ENCODE measurements around the gene PUS10.

Gene PUS10

DNA sequence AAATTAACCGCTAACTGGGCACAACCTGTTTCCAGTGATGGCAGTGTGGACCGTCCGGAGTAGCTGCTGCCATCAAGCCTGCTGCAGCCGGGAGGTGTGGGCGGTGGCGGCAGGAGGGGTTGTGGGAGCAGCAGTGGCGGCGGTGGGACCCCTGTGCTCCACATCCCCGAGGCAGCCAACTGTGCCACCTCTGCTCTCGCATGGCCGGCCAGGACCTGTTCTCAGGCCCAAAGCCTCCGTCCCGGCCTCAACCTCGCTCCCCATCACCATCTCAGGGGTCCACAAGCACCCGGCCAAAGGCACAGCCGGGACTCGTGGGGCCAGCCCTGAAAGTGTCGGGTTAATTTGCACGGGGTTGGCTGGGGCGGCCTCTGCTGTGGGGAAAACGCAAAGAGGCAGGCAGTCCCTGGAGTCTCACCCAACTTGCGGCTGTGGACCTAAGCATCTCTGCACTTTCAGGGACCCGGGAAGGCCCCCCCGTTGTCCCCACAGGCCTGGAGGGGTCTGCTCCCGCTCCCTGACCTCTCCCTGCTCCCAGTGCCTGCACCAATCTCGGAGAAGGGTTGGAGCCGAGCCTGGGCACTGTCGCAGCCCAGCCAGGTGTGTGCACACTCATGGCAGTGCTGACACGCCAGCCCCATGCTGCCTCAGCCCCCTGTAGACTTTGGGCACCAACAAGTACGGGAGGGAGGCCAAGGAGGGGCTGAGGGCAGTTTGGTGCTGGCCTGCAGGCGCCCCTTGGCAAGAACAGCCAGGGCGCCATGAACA, 45.0 kb downstream of the PUS10 start:
- Mint-ChIP-seq H3K4me3 (no peak overlapping the region), H3K27ac (no peak overlapping the region)

DNA sequence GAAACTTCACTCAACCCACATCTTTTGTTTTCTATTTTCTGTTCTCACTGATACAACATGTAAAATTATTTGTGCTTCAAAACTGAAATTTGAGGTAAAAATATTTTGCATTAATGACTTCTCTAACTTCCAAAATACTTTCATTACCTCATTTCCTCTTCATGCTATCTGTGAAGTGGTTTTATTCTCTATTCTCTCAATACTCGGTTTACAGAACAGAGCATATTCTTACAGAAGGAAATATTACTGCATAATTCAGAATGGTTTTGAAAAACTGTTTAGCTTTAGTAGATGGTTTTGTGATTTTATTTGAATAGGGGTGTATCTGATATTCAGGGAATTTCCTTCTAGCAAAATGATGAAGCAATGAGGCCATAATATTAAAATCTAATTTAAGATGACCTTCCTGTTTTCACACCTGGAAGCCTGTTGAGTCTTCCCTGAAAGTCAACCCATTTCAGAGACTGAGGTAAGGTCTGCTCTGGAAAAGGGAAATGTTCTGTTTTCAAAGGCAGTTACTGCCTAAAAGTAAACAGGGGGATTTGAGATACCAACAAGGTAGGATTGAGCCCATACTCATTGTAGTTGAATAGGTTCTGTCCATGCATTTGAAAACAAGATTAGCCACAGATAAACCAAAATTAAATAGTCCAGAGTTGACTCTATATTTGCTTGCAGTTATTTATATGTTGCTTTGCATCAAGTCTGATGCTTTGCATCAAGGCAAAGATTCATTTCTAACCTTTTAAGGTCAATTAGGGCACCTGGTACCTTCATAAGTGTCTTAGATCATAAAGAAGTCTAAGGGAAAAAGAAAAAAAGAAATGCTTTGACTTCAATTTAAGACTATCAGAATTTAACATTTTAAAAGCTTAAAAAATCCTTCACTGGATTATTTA, 51.3 kb downstream of the PUS10 start:
- Mint-ChIP-seq H3K9me3 (peaks cover 3% of the 10 kb centered on the region), H3K27ac (peak overlapping the region; percentile 22)

More for the DNA sequence above, 45.0 kb downstream of the PUS10 start:
- peaks cover 51% of the 10 kb centered on the region for H3K4me1 Mint-ChIP-seq (ENCODE audit: low read depth)
- no peaks in the 10 kb centered on the region for H3K9me3 Mint-ChIP-seq
- no peak for DNase-seq
- no peaks in the 10 kb centered on the region for H3K36me3 Mint-ChIP-seq (ENCODE audit: low read depth)
- no peaks in the 10 kb centered on the region for H3K27me3 Mint-ChIP-seq

DNA sequence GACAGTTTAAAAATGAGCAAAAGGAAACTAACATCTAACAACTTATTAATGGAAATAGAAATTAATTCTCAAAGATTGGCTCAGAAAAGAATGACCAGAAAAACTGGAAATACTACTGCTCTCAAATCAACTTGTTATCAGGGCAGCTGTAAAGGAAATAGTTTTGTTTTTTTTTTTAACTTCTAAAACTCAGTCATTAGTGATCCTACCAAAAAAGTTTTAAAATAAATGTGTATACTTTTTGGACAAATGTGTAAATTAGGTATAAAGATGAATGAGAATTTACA, 52.6 kb downstream of the PUS10 start:
- H3K36me3 Mint-ChIP-seq (ENCODE audit: low read depth), result peaks cover 11% of the 10 kb centered on the region
- no peak overlapping the region for H3K4me3 Mint-ChIP-seq
- peaks cover 46% of the 10 kb centered on the region for H3K4me1 Mint-ChIP-seq (ENCODE audit: low read depth)

More for the DNA sequence above, 51.3 kb downstream of the PUS10 start:
- Mint-ChIP-seq H3K4me1 (ENCODE audit: low read depth) (peaks cover 53% of the 10 kb centered on the region), H3K27me3 (no peaks in the 10 kb centered on the region), H3K4me3 (no peak overlapping the region), H3K36me3 (ENCODE audit: low read depth) (peaks cover 11% of the 10 kb centered on the region)
- DNase-seq, result no peak

DNA sequence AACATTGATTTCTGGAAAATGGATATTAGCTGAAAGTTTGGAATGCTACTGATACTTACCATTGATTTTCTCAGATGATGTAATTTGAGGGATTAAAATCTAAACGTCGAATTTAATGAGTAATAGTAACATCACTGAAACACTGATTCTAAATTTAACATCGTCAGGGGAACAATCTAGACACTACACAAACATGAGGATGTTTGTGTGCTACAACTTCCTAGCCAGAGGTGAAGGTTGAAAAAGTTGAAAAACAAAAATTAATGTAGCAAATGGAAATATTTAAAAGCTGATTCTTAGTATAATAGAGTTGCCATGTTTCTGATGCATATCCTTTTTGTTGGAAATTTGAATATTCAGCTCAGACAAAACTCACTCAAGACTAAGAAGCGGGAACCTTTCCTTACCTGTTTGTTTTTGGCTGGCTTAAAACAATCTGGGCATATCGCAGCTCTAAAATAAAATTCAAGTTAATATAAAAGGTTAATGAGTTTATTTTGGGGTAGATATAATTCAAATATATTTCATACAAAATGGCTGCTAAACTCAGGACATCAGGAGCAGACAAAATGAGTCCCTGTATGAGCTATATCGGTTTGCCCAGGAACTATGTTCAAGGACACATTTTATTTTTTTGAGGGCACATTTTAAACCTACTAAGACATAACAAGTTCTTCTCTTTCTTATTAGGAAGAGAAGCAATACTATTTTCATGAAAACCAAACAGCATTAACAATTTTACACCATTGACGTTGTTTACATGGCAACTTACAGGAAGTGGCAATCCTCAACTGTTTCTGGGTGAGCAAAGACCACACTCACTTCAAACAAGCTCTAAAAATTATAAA, 53.2 kb downstream of the PUS10 start:
- no peak overlapping the region for H3K4me3 Mint-ChIP-seq
- H3K9me3 Mint-ChIP-seq, result peaks cover 3% of the 10 kb centered on the region
- H3K36me3 Mint-ChIP-seq (ENCODE audit: low read depth), result peaks cover 15% of the 10 kb centered on the region
- no peaks in the 10 kb centered on the region for H3K27me3 Mint-ChIP-seq
- peaks cover 46% of the 10 kb centered on the region for H3K4me1 Mint-ChIP-seq (ENCODE audit: low read depth)
- peak overlapping the region; percentile 71 for H3K27ac Mint-ChIP-seq
- DNase-seq, result no peak

More for the DNA sequence above, 52.6 kb downstream of the PUS10 start:
- no peak for DNase-seq
- Mint-ChIP-seq H3K27ac (peak overlapping the region; percentile 71), H3K27me3 (no peaks in the 10 kb centered on the region), H3K9me3 (peaks cover 3% of the 10 kb centered on the region)

DNA sequence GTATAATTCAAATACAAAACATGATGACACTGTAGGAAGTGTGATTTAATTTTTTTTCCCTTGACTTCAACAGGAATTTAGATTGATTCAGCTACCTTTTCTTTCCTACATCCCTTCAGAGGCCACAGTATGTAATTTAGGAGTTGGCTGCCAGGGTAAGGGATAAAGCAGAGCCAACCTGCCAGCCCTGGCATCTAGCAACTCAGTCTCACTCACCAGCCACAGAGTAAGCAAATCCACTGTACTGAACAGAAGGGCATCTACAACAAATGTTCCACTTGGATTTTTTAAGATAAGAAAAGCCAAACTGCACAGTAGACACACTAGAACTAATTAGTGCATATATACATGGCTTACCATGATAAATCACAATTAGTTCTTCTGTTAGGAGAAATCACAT, 54.9 kb downstream of the PUS10 start:
- H3K27me3 Mint-ChIP-seq, result no peaks in the 10 kb centered on the region
- peaks cover 3% of the 10 kb centered on the region for H3K9me3 Mint-ChIP-seq
- H3K4me3 Mint-ChIP-seq, result no peak overlapping the region
- H3K36me3 Mint-ChIP-seq (ENCODE audit: low read depth), result peaks cover 23% of the 10 kb centered on the region
- no peak overlapping the region for H3K27ac Mint-ChIP-seq
- H3K4me1 Mint-ChIP-seq (ENCODE audit: low read depth), result peaks cover 40% of the 10 kb centered on the region
- DNase-seq, result no peak

DNA sequence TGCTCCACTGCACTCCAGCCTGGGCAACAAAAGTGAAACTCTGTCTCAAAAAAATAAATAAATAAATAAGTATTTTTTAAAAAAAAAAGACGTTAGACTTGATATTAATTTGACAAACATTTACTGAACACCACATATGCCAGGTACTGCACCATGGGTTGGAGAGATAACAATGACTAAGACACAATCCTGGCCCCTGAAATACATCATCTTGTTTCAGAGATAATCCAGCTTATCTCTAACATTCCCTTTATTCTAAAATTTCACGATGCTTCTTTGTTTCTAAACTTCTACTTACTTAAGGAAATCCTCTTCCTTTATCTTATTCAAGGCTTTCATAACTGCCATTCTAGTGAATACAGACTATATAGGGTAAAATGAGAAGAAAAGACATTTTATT, 55.5 kb downstream of the PUS10 start:
- Mint-ChIP-seq H3K4me3 (no peak overlapping the region), H3K36me3 (ENCODE audit: low read depth) (peaks cover 23% of the 10 kb centered on the region), H3K27ac (no peak overlapping the region)

DNA sequence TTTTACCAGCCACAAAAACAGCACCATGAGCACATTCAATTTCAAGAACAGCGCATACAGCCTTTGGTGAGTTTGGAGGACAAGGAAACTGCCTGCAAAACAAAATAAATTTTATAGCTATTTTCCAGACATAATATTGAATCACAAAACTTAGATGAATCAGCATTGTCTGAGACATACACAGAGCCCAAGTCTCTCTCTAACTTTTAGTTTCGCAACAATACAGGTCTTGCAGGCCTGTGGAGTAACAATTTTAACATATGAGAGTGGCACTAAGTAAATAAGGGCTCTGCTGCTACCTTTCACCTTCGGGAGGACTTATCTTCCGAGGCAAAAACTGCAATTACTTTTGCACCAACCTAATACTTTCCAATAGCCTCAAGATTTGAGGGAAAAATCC, 56.6 kb downstream of the PUS10 start:
- no peak overlapping the region for H3K4me3 Mint-ChIP-seq
- DNase-seq, result no peak
- H3K27ac Mint-ChIP-seq, result no peak overlapping the region
- H3K4me1 Mint-ChIP-seq (ENCODE audit: low read depth), result peaks cover 26% of the 10 kb centered on the region
- H3K27me3 Mint-ChIP-seq, result no peaks in the 10 kb centered on the region
- H3K36me3 Mint-ChIP-seq (ENCODE audit: low read depth), result peaks cover 26% of the 10 kb centered on the region
- peaks cover 3% of the 10 kb centered on the region for H3K9me3 Mint-ChIP-seq

More for the DNA sequence above, 55.5 kb downstream of the PUS10 start:
- Mint-ChIP-seq H3K27me3 (no peaks in the 10 kb centered on the region), H3K4me1 (ENCODE audit: low read depth) (peaks cover 36% of the 10 kb centered on the region), H3K9me3 (peaks cover 3% of the 10 kb centered on the region)
- no peak for DNase-seq

DNA sequence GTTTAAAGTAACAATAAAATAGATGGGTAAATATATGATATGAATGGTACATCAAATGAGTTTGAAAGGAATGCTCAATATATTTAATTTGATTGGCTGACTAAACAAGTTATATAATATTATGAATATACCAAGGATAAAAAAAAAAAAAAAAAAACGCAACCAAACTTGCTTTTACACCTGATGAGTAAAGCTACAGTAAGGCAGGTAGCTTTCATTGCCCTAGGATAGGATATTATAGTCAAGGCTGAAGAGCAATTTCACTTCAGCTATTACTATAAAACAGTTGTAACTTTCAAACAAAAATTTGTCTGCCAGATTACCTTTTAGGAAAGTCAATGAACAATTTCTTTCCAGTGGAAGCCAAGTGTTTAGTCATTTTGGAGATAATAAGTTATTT, 57.3 kb downstream of the PUS10 start:
- H3K4me1 Mint-ChIP-seq (ENCODE audit: low read depth), result peaks cover 19% of the 10 kb centered on the region
- peaks cover 29% of the 10 kb centered on the region for H3K36me3 Mint-ChIP-seq (ENCODE audit: low read depth)
- H3K4me3 Mint-ChIP-seq, result no peak overlapping the region
- no peak for DNase-seq
- peaks cover 3% of the 10 kb centered on the region for H3K9me3 Mint-ChIP-seq
- H3K27ac Mint-ChIP-seq, result no peak overlapping the region
- H3K27me3 Mint-ChIP-seq, result no peaks in the 10 kb centered on the region

DNA sequence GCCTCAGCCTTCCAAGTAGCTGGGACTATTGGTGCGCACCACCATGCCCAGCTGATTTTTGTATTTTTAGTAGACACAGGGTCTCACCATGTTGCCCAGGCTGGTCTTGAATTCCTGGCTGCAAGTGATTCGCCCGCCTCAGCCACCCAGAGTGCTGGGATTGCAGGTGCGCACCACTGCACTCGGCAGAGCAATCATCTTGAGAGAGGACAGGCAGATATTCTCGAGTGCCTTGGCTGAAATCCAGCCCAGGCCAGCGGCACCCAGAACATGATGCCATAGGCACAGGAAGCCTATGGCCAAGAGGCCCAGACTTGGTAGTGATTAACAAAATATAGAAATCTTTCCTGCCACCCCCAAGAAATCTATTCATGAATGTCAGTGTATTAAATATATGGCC, 58.6 kb downstream of the PUS10 start:
- H3K36me3 Mint-ChIP-seq (ENCODE audit: low read depth), result peaks cover 32% of the 10 kb centered on the region
- H3K4me3 Mint-ChIP-seq, result no peak overlapping the region

DNA sequence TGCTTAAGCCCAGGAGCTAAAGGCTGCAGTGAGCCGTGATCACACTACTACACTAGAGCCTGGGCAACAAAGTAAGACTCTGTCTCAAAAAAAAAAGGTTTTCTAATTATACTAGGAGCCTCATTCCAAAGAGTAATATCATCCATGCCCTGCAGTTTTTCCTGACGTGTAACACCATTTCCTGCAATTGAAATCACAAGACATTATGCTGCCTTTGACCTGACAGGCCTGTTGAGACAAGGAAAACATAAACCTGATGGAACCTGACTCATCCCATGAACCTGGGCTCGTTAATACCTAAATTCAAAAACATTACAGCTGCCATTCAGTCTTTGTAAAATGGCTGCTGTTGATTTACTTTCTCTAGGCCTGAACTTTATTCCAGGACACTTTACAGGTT, 59.3 kb downstream of the PUS10 start:
- peaks cover 34% of the 10 kb centered on the region for H3K36me3 Mint-ChIP-seq (ENCODE audit: low read depth)
- no peak overlapping the region for H3K4me3 Mint-ChIP-seq
- H3K27me3 Mint-ChIP-seq, result no peaks in the 10 kb centered on the region
- no peaks in the 10 kb centered on the region for H3K9me3 Mint-ChIP-seq
- no peak overlapping the region for H3K27ac Mint-ChIP-seq
- H3K4me1 Mint-ChIP-seq (ENCODE audit: low read depth), result peaks cover 7% of the 10 kb centered on the region
- no peak for DNase-seq

More for the DNA sequence above, 58.6 kb downstream of the PUS10 start:
- H3K27ac Mint-ChIP-seq, result no peak overlapping the region
- DNase-seq, result no peak
- no peaks in the 10 kb centered on the region for H3K27me3 Mint-ChIP-seq
- H3K4me1 Mint-ChIP-seq (ENCODE audit: low read depth), result peaks cover 7% of the 10 kb centered on the region
- H3K9me3 Mint-ChIP-seq, result peaks cover under 1% of the 10 kb centered on the region

DNA sequence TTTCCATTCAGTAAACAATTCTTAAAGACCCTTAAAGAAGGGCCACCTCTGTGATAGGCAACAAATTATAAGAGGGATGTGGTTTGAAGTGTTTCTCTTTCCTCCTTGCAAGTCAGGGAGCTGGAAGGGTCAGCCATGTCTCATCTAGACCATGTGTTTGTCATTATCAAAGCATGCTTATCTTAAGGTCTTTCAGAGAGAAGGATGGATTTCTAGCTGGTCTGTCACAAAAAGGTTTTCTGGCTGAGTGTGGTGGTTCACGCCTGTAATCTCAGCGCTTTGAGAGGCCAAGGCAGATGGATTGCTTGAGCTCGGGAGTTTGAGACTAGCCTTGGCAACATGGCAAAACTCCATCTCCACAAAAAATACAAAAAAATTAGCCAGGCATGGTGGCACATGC, 59.7 kb downstream of the PUS10 start:
- H3K9me3 Mint-ChIP-seq, result no peaks in the 10 kb centered on the region
- peaks cover 38% of the 10 kb centered on the region for H3K36me3 Mint-ChIP-seq (ENCODE audit: low read depth)
- H3K27me3 Mint-ChIP-seq, result no peaks in the 10 kb centered on the region
- no peak overlapping the region for H3K27ac Mint-ChIP-seq
- peaks cover 9% of the 10 kb centered on the region for H3K4me1 Mint-ChIP-seq (ENCODE audit: low read depth)
- H3K4me3 Mint-ChIP-seq, result no peak overlapping the region
- DNase-seq, result no peak

DNA sequence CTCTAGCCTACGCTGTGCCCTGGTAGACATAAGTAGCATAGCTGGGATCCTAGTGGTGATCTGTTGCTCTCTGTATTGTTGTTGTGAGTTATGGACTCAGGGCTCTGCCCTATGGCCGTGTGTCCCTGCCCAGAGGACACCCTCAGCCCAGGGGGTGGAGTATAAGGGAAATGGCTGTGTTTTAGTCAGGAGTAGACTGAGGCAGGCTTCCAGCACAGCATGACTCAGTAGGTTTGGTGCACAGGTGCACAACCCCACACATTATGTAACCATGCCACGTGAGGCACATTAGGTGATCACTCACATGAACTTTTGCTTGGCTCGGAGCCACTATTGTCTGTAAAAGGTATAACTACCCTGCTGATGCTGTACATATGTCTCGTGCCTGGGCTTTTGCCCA, 60.4 kb downstream of the PUS10 start:
- Mint-ChIP-seq H3K9me3 (no peaks in the 10 kb centered on the region), H3K4me3 (no peak overlapping the region), H3K27me3 (no peaks in the 10 kb centered on the region), H3K27ac (no peak overlapping the region), H3K4me1 (ENCODE audit: low read depth) (peaks cover 9% of the 10 kb centered on the region), H3K36me3 (ENCODE audit: low read depth) (peaks cover 44% of the 10 kb centered on the region)
- DNase-seq, result no peak

DNA sequence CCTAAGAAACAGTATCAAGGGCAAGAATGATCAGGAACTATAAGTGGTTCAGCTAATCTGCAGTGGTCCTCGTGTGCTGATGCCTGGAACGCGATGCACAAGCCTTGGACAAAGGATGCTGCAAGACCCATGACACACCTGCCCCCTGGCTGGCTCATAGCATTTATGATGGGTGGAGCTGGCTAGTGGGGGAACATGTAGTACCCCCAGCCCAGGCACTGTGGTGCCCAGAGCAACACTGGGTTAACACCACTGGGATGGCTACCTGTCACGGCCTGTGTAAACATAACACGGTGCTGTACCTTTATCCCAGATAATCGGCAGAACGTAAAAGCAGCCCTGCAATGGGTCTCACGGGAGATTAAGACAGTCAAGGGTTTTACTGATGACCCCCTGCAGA, 60.8 kb downstream of the PUS10 start:
- DNase-seq, result no peak
- H3K27ac Mint-ChIP-seq, result no peak overlapping the region
- peaks cover 43% of the 10 kb centered on the region for H3K36me3 Mint-ChIP-seq (ENCODE audit: low read depth)
- H3K4me1 Mint-ChIP-seq (ENCODE audit: low read depth), result peaks cover 9% of the 10 kb centered on the region
- H3K4me3 Mint-ChIP-seq, result no peak overlapping the region
- no peaks in the 10 kb centered on the region for H3K9me3 Mint-ChIP-seq
- H3K27me3 Mint-ChIP-seq, result no peaks in the 10 kb centered on the region

DNA sequence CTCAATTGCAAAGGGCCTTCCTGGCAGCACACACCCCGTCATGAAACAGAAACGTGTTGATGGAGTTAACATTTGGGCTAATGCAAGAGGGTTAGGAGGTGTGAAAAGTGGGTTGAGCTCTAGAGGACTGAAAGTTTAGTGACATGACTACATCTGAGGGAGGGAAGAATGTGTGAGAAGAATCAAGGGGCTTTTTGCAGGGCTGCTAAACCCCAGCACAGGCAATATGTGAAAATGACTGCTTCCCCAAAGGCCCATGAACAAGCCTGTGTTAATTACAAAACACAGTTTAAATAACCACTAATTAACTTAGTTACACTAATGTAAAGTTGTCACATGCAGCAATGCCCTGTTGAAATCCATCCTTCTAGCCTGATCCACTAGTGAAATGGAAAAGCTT, 63.9 kb downstream of the PUS10 start:
- H3K4me1 Mint-ChIP-seq (ENCODE audit: low read depth), result peaks cover 16% of the 10 kb centered on the region
- peaks cover 45% of the 10 kb centered on the region for H3K36me3 Mint-ChIP-seq (ENCODE audit: low read depth)
- H3K9me3 Mint-ChIP-seq, result no peaks in the 10 kb centered on the region
- H3K27me3 Mint-ChIP-seq, result no peaks in the 10 kb centered on the region
- DNase-seq, result no peak
- H3K4me3 Mint-ChIP-seq, result no peak overlapping the region
- H3K27ac Mint-ChIP-seq, result no peak overlapping the region
